ENCODE data around the gene DIAPH3.

The DIAPH3 gene

GRCh38 chr13:59663707-59664106 lies 500.0 kb downstream of the DIAPH3 start:
- Histone ChIP-seq H3K36me3 (ENCODE audit: insufficient read depth, low read length) (peaks cover 4% of the 10 kb centered on the region), H3K9me3 (ENCODE audit: low read length) (no peaks in the 10 kb centered on the region), H3K4me1 (ENCODE audit: insufficient read depth, low read length) (peaks cover 3% of the 10 kb centered on the region), H3K27me3 (ENCODE audit: insufficient read depth, low read length) (no peaks in the 10 kb centered on the region), H2AFZ (ENCODE audit: low read depth, low read length) (no peak overlapping the region), H3K4me3 (ENCODE audit: low read length) (no peak overlapping the region)

GRCh38 chr13:59660582-59660981 lies 503.1 kb downstream of the DIAPH3 start:
- Histone ChIP-seq H3K27me3 (ENCODE audit: insufficient read depth, low read length) (no peaks in the 10 kb centered on the region), H2AFZ (ENCODE audit: low read depth, low read length) (no peak overlapping the region), H3K9me3 (ENCODE audit: low read length) (no peaks in the 10 kb centered on the region), H3K4me1 (ENCODE audit: insufficient read depth, low read length) (peaks cover 3% of the 10 kb centered on the region), H3K4me3 (ENCODE audit: low read length) (no peak overlapping the region), H3K36me3 (ENCODE audit: insufficient read depth, low read length) (peaks cover 4% of the 10 kb centered on the region)

GRCh38 chr13:59659981-59660380 lies 503.7 kb downstream of the DIAPH3 start:
- Histone ChIP-seq H3K36me3 (ENCODE audit: insufficient read depth, low read length) (peaks cover 4% of the 10 kb centered on the region), H3K9me3 (ENCODE audit: low read length) (no peaks in the 10 kb centered on the region), H3K27me3 (ENCODE audit: insufficient read depth, low read length) (no peaks in the 10 kb centered on the region), H3K4me3 (ENCODE audit: low read length) (no peak overlapping the region), H2AFZ (ENCODE audit: low read depth, low read length) (no peak overlapping the region), H3K4me1 (ENCODE audit: insufficient read depth, low read length) (peaks cover 3% of the 10 kb centered on the region)

- Histone ChIP-seq H3K9me3 (ENCODE audit: low read length) (no peaks in the 10 kb centered on the region), H3K27me3 (ENCODE audit: insufficient read depth, low read length) (no peaks in the 10 kb centered on the region), H2AFZ (ENCODE audit: low read depth, low read length) (no peak overlapping the region), H3K4me1 (ENCODE audit: insufficient read depth, low read length) (peaks cover 3% of the 10 kb centered on the region), H3K36me3 (ENCODE audit: insufficient read depth, low read length) (no peaks in the 10 kb centered on the region), H3K4me3 (ENCODE audit: low read length) (no peak overlapping the region)
Measured at GRCh38 chr13:59658738-59659330, 504.9 kb downstream of the DIAPH3 start.

- H3K36me3 ChIP-seq (ENCODE audit: insufficient read depth, low read length) = no peaks in the 10 kb centered on the region
- H3K4me3 ChIP-seq (ENCODE audit: low read length) = no peak overlapping the region
- no peaks in the 10 kb centered on the region for H3K27me3 ChIP-seq (ENCODE audit: insufficient read depth, low read length)
- no peaks in the 10 kb centered on the region for H3K9me3 ChIP-seq (ENCODE audit: low read length)
- H2AFZ ChIP-seq (ENCODE audit: low read depth, low read length) = no peak overlapping the region
- peaks cover 3% of the 10 kb centered on the region for H3K4me1 ChIP-seq (ENCODE audit: insufficient read depth, low read length)
Measured at GRCh38 chr13:59658027-59658737, 505.5 kb downstream of the DIAPH3 start.

- no peak overlapping the region for H3K4me3 ChIP-seq (ENCODE audit: low read length)
- H2AFZ ChIP-seq (ENCODE audit: low read depth, low read length) = no peak overlapping the region
- no peaks in the 10 kb centered on the region for H3K27me3 ChIP-seq (ENCODE audit: insufficient read depth, low read length)
- no peaks in the 10 kb centered on the region for H3K9me3 ChIP-seq (ENCODE audit: low read length)
- H3K4me1 ChIP-seq (ENCODE audit: insufficient read depth, low read length) = no peaks in the 10 kb centered on the region
- H3K36me3 ChIP-seq (ENCODE audit: insufficient read depth, low read length) = no peaks in the 10 kb centered on the region
Measured at GRCh38 chr13:59653916-59654315, 509.8 kb downstream of the DIAPH3 start.

GRCh38 chr13:59651479-59651878 lies 512.2 kb downstream of the DIAPH3 start:
- no peaks in the 10 kb centered on the region for H3K4me1 ChIP-seq (ENCODE audit: insufficient read depth, low read length)
- no peak overlapping the region for H2AFZ ChIP-seq (ENCODE audit: low read depth, low read length)
- no peaks in the 10 kb centered on the region for H3K9me3 ChIP-seq (ENCODE audit: low read length)
- H3K36me3 ChIP-seq (ENCODE audit: insufficient read depth, low read length) = no peaks in the 10 kb centered on the region
- no peak overlapping the region for H3K4me3 ChIP-seq (ENCODE audit: low read length)
- H3K27me3 ChIP-seq (ENCODE audit: insufficient read depth, low read length) = no peaks in the 10 kb centered on the region

GRCh38 chr13:59643906-59644626 lies 519.7 kb downstream of the DIAPH3 start:
- no peaks in the 10 kb centered on the region for H3K4me1 ChIP-seq (ENCODE audit: insufficient read depth, low read length)
- no peak overlapping the region for H3K4me3 ChIP-seq (ENCODE audit: low read length)
- H3K9me3 ChIP-seq (ENCODE audit: low read length) = no peaks in the 10 kb centered on the region
- H3K27me3 ChIP-seq (ENCODE audit: insufficient read depth, low read length) = no peaks in the 10 kb centered on the region
- H2AFZ ChIP-seq (ENCODE audit: low read depth, low read length) = no peak overlapping the region
- H3K36me3 ChIP-seq (ENCODE audit: insufficient read depth, low read length) = no peaks in the 10 kb centered on the region

GRCh38 chr13:59643364-59643841 lies 520.3 kb downstream of the DIAPH3 start:
- Histone ChIP-seq H3K4me1 (ENCODE audit: insufficient read depth, low read length) (no peaks in the 10 kb centered on the region), H3K36me3 (ENCODE audit: insufficient read depth, low read length) (no peaks in the 10 kb centered on the region), H3K4me3 (ENCODE audit: low read length) (no peak overlapping the region)

GRCh38 chr13:59641817-59642216 lies 521.9 kb downstream of the DIAPH3 start:
- Histone ChIP-seq H3K27me3 (ENCODE audit: insufficient read depth, low read length) (no peaks in the 10 kb centered on the region), H3K9me3 (ENCODE audit: low read length) (no peaks in the 10 kb centered on the region), H3K4me3 (ENCODE audit: low read length) (no peak overlapping the region), H3K4me1 (ENCODE audit: insufficient read depth, low read length) (no peaks in the 10 kb centered on the region), H2AFZ (ENCODE audit: low read depth, low read length) (no peak overlapping the region), H3K36me3 (ENCODE audit: insufficient read depth, low read length) (no peaks in the 10 kb centered on the region)

More at GRCh38 chr13:59643364-59643841, 520.3 kb downstream of the DIAPH3 start:
- Histone ChIP-seq H3K9me3 (ENCODE audit: low read length) (no peaks in the 10 kb centered on the region), H3K27me3 (ENCODE audit: insufficient read depth, low read length) (no peaks in the 10 kb centered on the region), H2AFZ (ENCODE audit: low read depth, low read length) (no peak overlapping the region)

- Histone ChIP-seq H3K36me3 (ENCODE audit: insufficient read depth, low read length) (no peaks in the 10 kb centered on the region), H3K4me3 (ENCODE audit: low read length) (no peak overlapping the region)
Measured at GRCh38 chr13:59641261-59641660, 522.5 kb downstream of the DIAPH3 start.

GRCh38 chr13:59638404-59638803 lies 525.3 kb downstream of the DIAPH3 start:
- Histone ChIP-seq H3K27me3 (ENCODE audit: insufficient read depth, low read length) (no peaks in the 10 kb centered on the region), H2AFZ (ENCODE audit: low read depth, low read length) (no peak overlapping the region), H3K36me3 (ENCODE audit: insufficient read depth, low read length) (no peaks in the 10 kb centered on the region), H3K4me1 (ENCODE audit: insufficient read depth, low read length) (peaks cover 13% of the 10 kb centered on the region), H3K4me3 (ENCODE audit: low read length) (no peak overlapping the region), H3K9me3 (ENCODE audit: low read length) (no peaks in the 10 kb centered on the region)

More at GRCh38 chr13:59641261-59641660, 522.5 kb downstream of the DIAPH3 start:
- no peaks in the 10 kb centered on the region for H3K9me3 ChIP-seq (ENCODE audit: low read length)
- no peaks in the 10 kb centered on the region for H3K4me1 ChIP-seq (ENCODE audit: insufficient read depth, low read length)
- no peaks in the 10 kb centered on the region for H3K27me3 ChIP-seq (ENCODE audit: insufficient read depth, low read length)
- H2AFZ ChIP-seq (ENCODE audit: low read depth, low read length) = no peak overlapping the region

GRCh38 chr13:59635589-59635988 lies 528.1 kb downstream of the DIAPH3 start:
- Histone ChIP-seq H3K27me3 (ENCODE audit: insufficient read depth, low read length) (no peaks in the 10 kb centered on the region), H2AFZ (ENCODE audit: low read depth, low read length) (no peak overlapping the region), H3K9me3 (ENCODE audit: low read length) (no peaks in the 10 kb centered on the region), H3K4me1 (ENCODE audit: insufficient read depth, low read length) (peaks cover 13% of the 10 kb centered on the region), H3K4me3 (ENCODE audit: low read length) (no peak overlapping the region), H3K36me3 (ENCODE audit: insufficient read depth, low read length) (no peaks in the 10 kb centered on the region)
